Hematopoietic multipotent progenitor cell treated with erythropoietin and hydrocortisone succinate and interleukin-3 and kit ligand, for 17 days (in vitro differentiated cells): ENCODE data around the gene TCF7L1.

Experiments
- DNase-seq: peaks from one replicate; pipeline ENCODE4 v3.0.0-alpha.2; 2015; ENCODE audit warnings: low spot score

The TCF7L1 gene

GRCh38 chr2:85162746-85163301 lies 29.6 kb downstream of the TCF7L1 start:
- DNase-seq = no peak

GRCh38 chr2:85163675-85164074 lies 30.5 kb downstream of the TCF7L1 start:
- no peak for DNase-seq

GRCh38 chr2:85164145-85164569 lies 31.0 kb downstream of the TCF7L1 start:
- no peak for DNase-seq

GRCh38 chr2:85165088-85165690 lies 32.0 kb downstream of the TCF7L1 start:
- DNase-seq = no peak

DNA sequence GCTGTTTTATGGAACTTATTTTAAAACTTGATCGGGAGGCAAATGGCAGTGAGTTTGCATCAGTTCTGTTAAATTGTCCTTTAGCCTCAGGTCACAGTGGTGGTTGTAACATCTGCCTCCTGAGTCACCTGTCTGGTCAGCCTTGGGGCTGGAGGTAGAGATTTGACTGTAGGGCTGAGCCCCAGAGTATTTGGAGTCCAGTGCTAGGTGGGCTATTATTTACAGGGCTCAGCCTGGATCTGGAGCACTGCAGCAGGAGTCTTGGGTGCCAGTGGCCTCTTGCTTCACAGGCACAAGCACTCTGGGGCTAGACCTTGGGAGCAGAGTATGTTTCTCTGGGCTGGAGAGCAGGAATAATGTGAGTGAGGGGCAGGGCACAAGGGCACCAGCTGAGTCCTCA lies 32.8 kb downstream of the TCF7L1 start:
- no peak for DNase-seq

- DNase-seq = no peak
Observed at GRCh38 chr2:85167479-85167878, 34.3 kb downstream of the TCF7L1 start.

GRCh38 chr2:85168942-85169341 lies 35.8 kb downstream of the TCF7L1 start:
- no peak for DNase-seq

GRCh38 chr2:85169581-85169980 lies 36.4 kb downstream of the TCF7L1 start:
- no peak for DNase-seq

- DNase-seq = no peak
Observed at GRCh38 chr2:85170938-85171475, 37.8 kb downstream of the TCF7L1 start.

DNA sequence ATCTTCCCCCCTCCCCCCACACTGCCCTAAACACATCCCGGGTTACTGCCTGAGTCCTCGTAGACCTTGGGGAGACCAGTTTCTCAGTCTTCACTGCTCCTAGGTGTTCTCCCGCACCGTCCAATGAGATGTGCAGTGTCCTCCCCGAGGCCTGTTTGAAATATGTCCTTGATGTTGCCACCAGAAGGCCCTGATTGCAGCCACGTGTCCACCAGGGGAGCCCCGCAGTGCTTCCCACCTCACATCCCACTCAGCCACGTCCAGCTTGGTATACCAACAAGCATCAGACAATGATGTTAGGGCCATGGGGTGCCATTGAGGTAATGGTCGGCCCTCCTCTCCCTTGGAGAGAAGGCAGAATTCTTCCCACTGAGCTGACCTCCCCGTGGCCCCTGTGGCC lies 38.7 kb downstream of the TCF7L1 start:
- DNase-seq = no peak

DNA sequence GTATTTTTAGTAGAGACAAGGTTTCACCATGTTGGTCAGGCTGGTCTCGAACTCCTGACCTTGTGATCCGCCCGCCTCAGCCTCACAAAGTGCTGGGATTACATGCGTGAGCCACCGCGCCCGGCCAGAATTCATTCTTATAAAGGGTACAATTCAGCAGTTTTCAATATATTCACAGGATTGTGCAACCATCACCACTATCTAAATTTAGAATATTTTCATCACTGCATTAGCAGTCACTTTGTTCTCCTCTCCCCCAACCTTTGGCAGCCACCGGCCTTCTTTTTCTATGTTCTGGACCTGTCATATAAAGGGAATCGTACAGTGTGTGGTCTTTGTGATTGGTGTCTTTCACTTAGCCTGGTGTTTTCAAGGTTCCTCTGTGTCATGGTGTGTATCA lies 40.7 kb downstream of the TCF7L1 start:
- DNase-seq = no peak

- no peak for DNase-seq
Observed at GRCh38 chr2:85174943-85175342, 41.8 kb downstream of the TCF7L1 start.

DNA sequence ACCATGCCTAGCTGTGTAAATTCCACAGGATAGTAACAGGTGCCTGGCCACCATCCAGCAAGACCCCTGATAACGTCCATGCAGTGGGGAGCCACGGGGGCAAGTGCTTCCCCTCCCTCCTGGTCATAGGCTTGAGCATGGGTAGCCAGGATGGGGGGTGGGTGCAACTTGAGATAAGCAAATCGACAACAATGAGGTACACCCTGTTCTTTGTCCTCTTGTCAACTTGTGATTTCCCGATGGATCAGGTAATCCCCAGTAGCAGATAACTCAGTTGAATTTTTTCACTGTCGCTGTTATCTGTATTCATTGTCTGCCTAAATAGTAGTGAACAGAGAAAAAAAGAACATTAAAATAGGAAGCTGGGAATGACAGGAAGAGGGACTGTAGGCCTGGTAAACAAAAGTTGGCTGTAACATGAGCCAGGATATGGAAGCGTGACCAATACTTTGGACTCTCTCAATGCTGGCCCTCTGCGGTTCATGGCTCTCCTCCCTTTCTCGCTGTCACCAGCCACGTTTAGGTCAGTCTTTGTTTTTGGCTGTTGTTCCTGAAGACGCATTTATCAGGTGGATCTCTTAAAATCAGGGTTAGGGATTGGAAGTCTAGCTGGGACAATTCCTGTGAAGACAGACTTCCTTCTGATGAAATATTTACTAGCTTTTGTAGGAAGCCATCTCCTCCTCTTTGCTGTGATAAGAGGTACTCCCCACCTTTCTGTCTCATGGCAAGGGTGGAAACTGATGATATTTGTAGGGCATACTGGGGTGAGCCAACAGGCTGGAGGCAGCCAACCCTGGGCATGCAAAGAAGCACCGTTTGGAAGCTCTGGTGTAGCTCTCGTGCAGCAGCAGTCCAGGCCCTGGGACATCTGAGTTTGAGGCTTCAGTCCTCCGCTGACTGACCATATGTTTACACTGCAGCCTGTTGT lies 42.4 kb downstream of the TCF7L1 start:
- DNase-seq = no peak

- DNase-seq = no peak
Observed at GRCh38 chr2:85177031-85177824, 44.0 kb downstream of the TCF7L1 start.

DNA sequence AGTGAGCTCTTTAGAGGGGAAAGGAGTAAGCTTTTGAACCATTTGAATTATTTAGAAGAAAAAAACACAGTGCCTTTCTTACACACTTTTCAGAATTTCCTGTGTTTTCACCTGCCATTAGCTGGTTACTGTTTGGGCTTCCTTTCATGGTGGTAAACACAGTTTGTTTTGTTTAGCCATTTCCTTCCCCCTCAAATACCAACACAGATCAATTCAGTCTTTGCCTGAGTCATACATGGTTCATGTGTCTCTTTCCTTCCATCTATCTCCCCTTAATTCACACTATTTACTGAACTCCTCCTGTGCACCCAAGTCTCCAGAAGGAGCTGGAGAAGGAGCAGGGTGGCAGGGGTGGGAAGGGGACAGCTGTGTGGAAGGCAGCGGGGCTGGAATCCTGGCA lies 45.0 kb downstream of the TCF7L1 start:
- DNase-seq = no peak

DNA sequence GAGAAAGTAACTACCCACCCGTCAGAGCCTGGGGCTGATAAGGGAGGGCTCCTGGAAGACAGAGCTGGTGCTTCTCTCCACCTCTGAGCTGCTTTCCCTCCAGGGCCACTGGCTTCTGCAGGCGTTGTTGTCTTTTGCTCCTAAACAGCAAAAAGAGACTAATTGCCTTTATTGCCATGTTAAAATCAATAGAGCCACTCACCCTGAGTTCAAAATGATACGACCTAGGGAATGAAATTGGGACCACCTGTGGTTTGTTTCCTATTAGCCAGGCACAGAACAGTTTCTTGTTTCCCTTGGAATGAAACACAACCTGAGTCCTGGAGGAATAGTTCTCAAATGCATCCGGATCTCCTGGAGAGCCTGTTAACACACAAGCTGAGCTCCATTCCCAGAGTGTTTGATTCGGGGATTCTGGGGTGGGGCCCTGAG lies 45.8 kb downstream of the TCF7L1 start:
- DNase-seq = no peak

- no peak for DNase-seq
Observed at GRCh38 chr2:85179541-85179940, 46.3 kb downstream of the TCF7L1 start.

GRCh38 chr2:85180322-85181133 lies 47.3 kb downstream of the TCF7L1 start:
- no peak for DNase-seq

GRCh38 chr2:85181134-85181631 lies 48.0 kb downstream of the TCF7L1 start:
- no peak for DNase-seq

- DNase-seq = no peak
Observed at GRCh38 chr2:85181844-85182456, 48.8 kb downstream of the TCF7L1 start.

DNA sequence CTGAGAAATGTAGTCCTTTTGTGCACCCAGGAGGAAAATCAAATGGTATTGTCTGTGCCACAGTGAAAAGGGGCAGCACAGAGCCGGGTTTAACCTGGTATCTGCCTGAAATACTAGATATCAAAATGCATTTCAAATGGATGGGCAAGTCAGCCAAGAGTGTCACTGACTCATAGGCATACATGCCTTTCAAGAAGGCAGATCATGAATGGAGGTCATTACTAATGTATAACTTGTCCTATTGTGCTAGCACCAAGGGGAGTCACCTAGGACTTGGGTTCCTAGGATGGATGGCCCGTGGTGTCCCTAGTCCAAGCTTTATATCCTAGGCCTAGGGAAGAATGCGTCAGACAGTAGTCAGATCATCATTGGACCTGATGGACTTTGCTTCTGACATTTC lies 49.9 kb downstream of the TCF7L1 start:
- no peak for DNase-seq
